Activated naive CD8-positive, alpha-beta T cell treated with anti-CD3 and anti-CD28 coated beads, Interleukin-2, amount 50 U/mL, for 16 hours (primary cell): ENCODE data around the gene CYP1B1.
"Not testable (repeated sequence)": the region's sequence is repeated elsewhere in the genome, so short reads cannot be mapped to it uniquely, and the experiment has no call there.

Experiments used
- DNase-seq: peaks from one replicate; pipeline ENCODE4 v3.0.0-alpha.2; 2020; ENCODE audit warnings: low read depth, low spot score

The CYP1B1 gene

GRCh38 chr2:38075507-38076151, at the start of gene CYP1B1:
Gene CYP1B1, minus strand, starts transcription at chr2:38076151. Its CDS starts 763 bp downstream, at chr2:38075388.
- DNase-seq: no peak

- no peak for DNase-seq
These were observed 49.1 kb upstream of the CYP1B1 start for GRCh38 chr2:38125007-38125406.

GRCh38 chr2:38123911-38124310, 48.0 kb upstream of the CYP1B1 start:
- DNase-seq: no peak

GRCh38 chr2:38122344-38122743, 46.4 kb upstream of the CYP1B1 start:
- DNase-seq: no peak

- no peak for DNase-seq
These were observed 45.5 kb upstream of the CYP1B1 start for GRCh38 chr2:38121481-38121880.

GRCh38 chr2:38120829-38121228, 44.9 kb upstream of the CYP1B1 start:
- no peak for DNase-seq

GRCh38 chr2:38120264-38120592, 44.3 kb upstream of the CYP1B1 start:
- DNase-seq: no peak

- no peak for DNase-seq
These were observed 40.8 kb upstream of the CYP1B1 start for GRCh38 chr2:38116762-38117161.

- DNase-seq: peak; percentile 46
These were observed 39.5 kb upstream of the CYP1B1 start for GRCh38 chr2:38115216-38116032.

GRCh38 chr2:38113981-38114708, 38.2 kb upstream of the CYP1B1 start:
- no peak for DNase-seq

- no peak for DNase-seq
These were observed 37.1 kb upstream of the CYP1B1 start for GRCh38 chr2:38113051-38113450.

GRCh38 chr2:38111350-38111749, 35.4 kb upstream of the CYP1B1 start:
- DNase-seq: not testable (repeated sequence)

- no peak for DNase-seq
These were observed 33.8 kb upstream of the CYP1B1 start for GRCh38 chr2:38109732-38110181.

GRCh38 chr2:38108907-38109731, 33.2 kb upstream of the CYP1B1 start:
- no peak for DNase-seq

- no peak for DNase-seq
These were observed 31.9 kb upstream of the CYP1B1 start for GRCh38 chr2:38107738-38108410.

- no peak for DNase-seq
These were observed 30.6 kb upstream of the CYP1B1 start for GRCh38 chr2:38106405-38107094.

GRCh38 chr2:38105922-38106321, 30.0 kb upstream of the CYP1B1 start:
- no peak for DNase-seq

GRCh38 chr2:38104598-38104997, 28.6 kb upstream of the CYP1B1 start:
- DNase-seq: no peak

GRCh38 chr2:38100328-38100727, 24.4 kb upstream of the CYP1B1 start:
- DNase-seq: no peak
